SK-N-SH (cell line): ENCODE data around the gene PROP1. TPM values are rescaled to one million over a fixed set of nuclear protein-coding genes. Genes with fewer than 3 reads are reported as not detected.
"Not testable (repeated sequence)": the region's sequence is repeated elsewhere in the genome, so short reads cannot be mapped to it uniquely, and the experiment has no call there.

Experiments
- CTCF ChIA-PET: fragments of 300-600, 350-600 bp; formaldehyde crosslinking; extraction: SDS; loops from one replicate; lab custom pipeline; 2021; lab: Yijun Ruan, JAX
- POLR2A ChIA-PET: fragments of 350-600 bp; sonication (Branson Sonifier 250); formaldehyde crosslinking; extraction: SDS; loops from one replicate; lab custom pipeline; 2020; ENCODE audit warnings: antibody characterized with exemption, inconsistent platforms; lab: Yijun Ruan, JAX
- DNase-seq: peaks from one replicate; pipeline ENCODE4 v3.0.0; 2012
- H2AFZ ChIP-seq: fragments of 200-600 bp; sonication (generic); 2 replicates; pipeline ENCODE4 v1.8.1; 2016; ENCODE audit warnings: antibody characterized with exemption, mild to moderate bottlenecking, low read depth
- H3F3A ChIP-seq: fragments of 200-600 bp; sonication (generic); replicated peaks from 2 replicates; pipeline ENCODE3; 2016; ENCODE audit warnings: antibody characterized with exemption, mild to moderate bottlenecking; ENCODE audit not compliant: insufficient read depth
- H3K27ac ChIP-seq, 2 experiments: fragments of 200-500 bp in 1 of 2; fragments of 200-600 bp in 1 of 2; sonication (Bioruptor generic) in 1 of 2; sonication (generic), shearing (Covaris generic) in 1 of 2; 2 replicates each; pipeline versions ENCODE4 v1.5.1 to v1.6.1; 2014 to 2016; ENCODE audit warnings: low read depth in 2 of 2, inconsistent platforms in 1 of 2, low read length in 1 of 2, mild to moderate bottlenecking in 1 of 2, mixed read lengths in 1 of 2
- H3K27me3 ChIP-seq: fragments of 200-600 bp; sonication (generic), shearing (Covaris generic); 2 replicates; pipeline ENCODE4 v1.6.1; 2016; ENCODE audit warnings: mixed run types; ENCODE audit not compliant: insufficient read depth
- H3K36me3 ChIP-seq, 2 experiments: fragments of 200-500 bp in 1 of 2; fragments of 200-600 bp in 1 of 2; sonication (Bioruptor generic) in 1 of 2; sonication (generic) in 1 of 2; replicated peaks in 1 of 2; 2 replicates each; pipeline versions ENCODE3 to v1.5.1; 2014 to 2016; ENCODE audit warnings: low read length in 1 of 2, mild to moderate bottlenecking in 1 of 2; ENCODE audit not compliant: insufficient read depth in 2 of 2, control insufficient read depth in 1 of 2
- H3K4me1 ChIP-seq, 2 experiments: fragments of 200-500 bp in 1 of 2; fragments of 200-600 bp in 1 of 2; sonication (Bioruptor generic) in 1 of 2; sonication (generic), shearing (Covaris generic) in 1 of 2; 2 replicates each; pipeline versions ENCODE4 v1.5.1 to v1.6.1; 2014 to 2016; ENCODE audit warnings: low read depth in 1 of 2, low read length in 1 of 2, mixed run types in 1 of 2; ENCODE audit not compliant: insufficient read depth in 2 of 2, control insufficient read depth in 1 of 2
- H3K4me2 ChIP-seq: fragments of 200-600 bp; sonication (generic), shearing (Covaris generic); 2 replicates; pipeline ENCODE4 v1.6.1; 2017; ENCODE audit warnings: mixed run types
- H3K4me3 ChIP-seq, 2 experiments: fragments of 200-500 bp in 1 of 2; fragments of 200-600 bp in 1 of 2; sonication (Bioruptor generic) in 1 of 2; sonication (generic), shearing (Covaris generic) in 1 of 2; 2 replicates each; pipeline versions ENCODE4 v1.5.1 to v1.8.1; 2014 to 2016; ENCODE audit warnings: low read depth in 2 of 2, inconsistent platforms in 1 of 2, low read length in 1 of 2, mild to moderate bottlenecking in 1 of 2, mixed read lengths in 1 of 2, moderate library complexity in 1 of 2
- H3K79me2 ChIP-seq: fragments of 200-600 bp; sonication (generic); 2 replicates; pipeline ENCODE4 v1.8.1; 2017; ENCODE audit warnings: mild to moderate bottlenecking; ENCODE audit not compliant: insufficient read depth
- H3K9ac ChIP-seq: fragments of 200-600 bp; sonication (generic); 2 replicates; pipeline ENCODE4 v1.6.1; 2017; ENCODE audit warnings: mixed run types
- H3K9me2 ChIP-seq: fragments of 200-600 bp; sonication (generic); 2 replicates; pipeline ENCODE4 v1.6.1; 2017; ENCODE audit warnings: mixed run types
- H3K9me3 ChIP-seq: fragments of 200-600 bp; sonication (generic); 2 replicates; pipeline ENCODE4 v1.6.1; 2017; ENCODE audit warnings: mixed run types, mild to moderate bottlenecking, moderate library complexity
- H4K20me1 ChIP-seq: fragments of 200-600 bp; sonication (generic); 2 replicates; pipeline ENCODE4 v1.6.1; 2017; ENCODE audit warnings: mild to moderate bottlenecking, mixed run types; ENCODE audit not compliant: insufficient read depth
- CHD2 ChIP-seq: fragments of 150-350 bp; IDR thresholded peaks from 2 replicates; pipeline ENCODE4 v1.6.1; 2018; ENCODE audit warnings: low read length; ENCODE audit not compliant: partially characterized antibody
- CTCF ChIP-seq: fragments of 200-600 bp; sonication (generic); IDR thresholded peaks from 2 replicates; pipeline ENCODE4 v1.6.1; 2017; ENCODE audit warnings: antibody characterized with exemption, mild to moderate bottlenecking, moderate library complexity
- ELF1 ChIP-seq: IDR thresholded peaks from 2 replicates; pipeline ENCODE4 v1.4.0; 2012
- EZH2phosphoT487 ChIP-seq: fragments of 200-600 bp; sonication (generic); IDR thresholded peaks from 2 replicates; pipeline ENCODE4 v1.6.1; 2017; ENCODE audit warnings: low read depth, mixed run types, mild to moderate bottlenecking, antibody characterized with exemption, moderate library complexity, borderline replicate concordance
- GATA2 ChIP-seq: sonication (generic); formaldehyde crosslinking; IDR thresholded peaks from 2 replicates; pipeline ENCODE4 v1.5.0; 2020; ENCODE audit warnings: mild to moderate bottlenecking, missing genetic modification reagents
- JUND ChIP-seq: IDR thresholded peaks from 2 replicates; pipeline ENCODE4 v1.4.0; 2012
- MAX ChIP-seq: IDR thresholded peaks from 2 replicates; pipeline ENCODE4 v1.4.0; 2012; ENCODE audit warnings: low read depth
- MEF2A ChIP-seq: IDR thresholded peaks from 2 replicates; pipeline ENCODE4 v1.4.0; 2012; ENCODE audit warnings: low read depth, borderline replicate concordance
- NFIC ChIP-seq: IDR thresholded peaks from 2 replicates; pipeline ENCODE4 v1.4.0; 2012; ENCODE audit warnings: borderline replicate concordance
- POLR2AphosphoS5 ChIP-seq: IDR thresholded peaks from 2 replicates; pipeline ENCODE4 v1.6.1; 2012; ENCODE audit warnings: low read depth, low read length
- RAD21 ChIP-seq: IDR thresholded peaks from 2 replicates; pipeline ENCODE4 v1.6.1; 2012; ENCODE audit warnings: mild to moderate bottlenecking, low read length
- RCOR1 ChIP-seq: fragments of 150-350 bp; IDR thresholded peaks from 2 replicates; pipeline ENCODE4 v1.6.1; 2017; ENCODE audit warnings: antibody characterized with exemption, low read length
- RXRA ChIP-seq: IDR thresholded peaks from 2 replicates; pipeline ENCODE4 v1.4.0; 2012; ENCODE audit warnings: low read depth, mild to moderate bottlenecking, borderline replicate concordance
- SMC3 ChIP-seq: IDR thresholded peaks from 2 replicates; pipeline ENCODE4 v1.6.1; 2012; ENCODE audit warnings: low read depth, low read length, improper control_type of control experiment
- TAF1 ChIP-seq: IDR thresholded peaks from 2 replicates; pipeline ENCODE4 v1.6.1; 2012; ENCODE audit warnings: low read depth, mild to moderate bottlenecking, low read length, moderate library complexity, borderline replicate concordance
- TCF12 ChIP-seq: IDR thresholded peaks from 2 replicates; pipeline ENCODE4 v1.4.0; 2012
- TEAD4 ChIP-seq: IDR thresholded peaks from 2 replicates; pipeline ENCODE4 v1.4.0; 2012; ENCODE audit warnings: mild to moderate bottlenecking, borderline replicate concordance; ENCODE audit not compliant: insufficient read depth
- USF1 ChIP-seq: IDR thresholded peaks from 2 replicates; pipeline ENCODE4 v1.4.0; 2012; ENCODE audit warnings: low read depth, borderline replicate concordance
- USF2 ChIP-seq: fragments of 150-350 bp; IDR thresholded peaks from 2 replicates; pipeline ENCODE4 v1.6.1; 2017; ENCODE audit warnings: antibody characterized with exemption, low read length, low read depth, borderline replicate concordance
- YY1 ChIP-seq: IDR thresholded peaks from 2 replicates; pipeline ENCODE4 v1.4.0; 2012; ENCODE audit warnings: low read depth, mild to moderate bottlenecking
- WGBS: methylation state at CpG from one replicate; pipeline ENCODE4 v1.1.6; 2017; ENCODE audit warnings: low lambda C conversion rate; 5-methylcytosine and 5-hydroxymethylcytosine counted together
- polyA plus RNA-seq, 3 experiments: library from polyadenylated mRNA; depleted of rRNA; stranded (reverse); fragments of >200 nt; gene quantifications; 2 replicates each; pipeline ENCODE4 v1.2.3, GENCODE V29; 2012

Gene PROP1
- polyA plus RNA-seq, 1 of the 3 experiments (the other 2 are of a cell fraction), result not detected

- CTCF ChIA-PET, result no interaction called here
- H2AFZ ChIP-seq, result no peak overlapping the region
These were observed 37.3 kb downstream of the PROP1 start for GRCh38 chr5:177958696-177959095.

GRCh38 chr5:177957241-177957640 is 38.8 kb downstream of the PROP1 start:
- no peak for DNase-seq
- H3K9ac ChIP-seq, result no peak overlapping the region
- no peaks in the 10 kb centered on the region for H3K27me3 ChIP-seq
- no peak overlapping the region for H3K27ac ChIP-seq
- no peaks in the 10 kb centered on the region for H3K9me2 ChIP-seq
- H3K79me2 ChIP-seq, result no peaks in the 10 kb centered on the region
- H3F3A ChIP-seq, result no peaks in the 10 kb centered on the region
- TF ChIP-seq SMC3 (no peak), CTCF (no peak), MAX (no peak), GATA2 (CRISPR knock-in tag) (no peak), YY1 (no peak), TEAD4 (no peak), NFIC (no peak), RAD21 (no peak), JUND (no peak), TAF1 (no peak), TCF12 (no peak), MEF2A (no peak), USF2 (no peak), POLR2AphosphoS5 (no peak), CHD2 (no peak), RCOR1 (no peak)
- H3K36me3 ChIP-seq, result no peaks in the 10 kb centered on the region
- ChIA-PET CTCF (no interaction called here), POLR2A (no interaction called here)
- H3K4me2 ChIP-seq, result no peak overlapping the region
- H3K4me3 ChIP-seq, result no peak overlapping the region
- H4K20me1 ChIP-seq, result no peaks in the 10 kb centered on the region
- no peaks in the 10 kb centered on the region for H3K9me3 ChIP-seq
- no peak overlapping the region for H2AFZ ChIP-seq
- WGBS, result 73% methylated on average over 7 of the region's 7 CpGs
- no peaks in the 10 kb centered on the region for H3K4me1 ChIP-seq

More at GRCh38 chr5:177958696-177959095, 37.3 kb downstream of the PROP1 start:
- H3K4me2 ChIP-seq, result no peak overlapping the region
- H3K27me3 ChIP-seq, result no peaks in the 10 kb centered on the region
- H4K20me1 ChIP-seq, result no peaks in the 10 kb centered on the region
- H3K9me3 ChIP-seq, result no peaks in the 10 kb centered on the region
- H3F3A ChIP-seq, result no peaks in the 10 kb centered on the region
- H3K9me2 ChIP-seq, result no peaks in the 10 kb centered on the region
- H3K79me2 ChIP-seq, result no peaks in the 10 kb centered on the region
- H3K4me3 ChIP-seq, result no peak overlapping the region
- DNase-seq, result no peak
- H3K9ac ChIP-seq, result no peak overlapping the region
- no peaks in the 10 kb centered on the region for H3K4me1 ChIP-seq
- no peaks in the 10 kb centered on the region for H3K36me3 ChIP-seq
- H3K27ac ChIP-seq, result no peak overlapping the region
- POLR2A ChIA-PET, result no interaction called here
- 63% methylated on average over 11 of the region's 17 CpGs for WGBS
- TF ChIP-seq EZH2phosphoT487 (no peak), USF1 (no peak), GATA2 (CRISPR knock-in tag) (no peak), ELF1 (no peak), RXRA (no peak)
- TF ChIP-seq, all 33 proteins: peak for 0

- H3K36me3 ChIP-seq, H3K27me3 ChIP-seq, H3K27ac ChIP-seq, DNase-seq, H3K4me3 ChIP-seq, CTCF ChIA-PET, H4K20me1 ChIP-seq, POLR2A ChIA-PET, H3K79me2 ChIP-seq, H3K9me3 ChIP-seq, H3K4me2 ChIP-seq, H3K4me1 ChIP-seq, H3K9ac ChIP-seq, H3K9me2 ChIP-seq, H3F3A ChIP-seq, H2AFZ ChIP-seq: not testable (repeated sequence)
- WGBS, result 94% methylated on average over 11 of the region's 11 CpGs
These were observed 42.9 kb downstream of the PROP1 start for GRCh38 chr5:177953101-177953500.
